MM.1S (cell line): ENCODE results near the gene TEX2.
"Not testable (repeated sequence)": the region's sequence is repeated elsewhere in the genome, so short reads cannot be mapped to it uniquely, and the experiment has no call there.

Source experiments
- DNase-seq: peaks from one replicate; pipeline ENCODE4 v3.0.0-alpha.2; 2015
- H2AFZ ChIP-seq: fragments of 300-600 bp; sonication (generic); 2 replicates; pipeline ENCODE4 v1.6.0; 2016; ENCODE audit warnings: antibody characterized with exemption, low read length
- H3F3A ChIP-seq: fragments of 300-600 bp; sonication (generic); 2 replicates; pipeline ENCODE4 v1.6.1; 2016; ENCODE audit warnings: mild to moderate bottlenecking, antibody characterized with exemption, low read length, moderate library complexity, mixed read lengths; ENCODE audit not compliant: insufficient read depth
- H3K27ac ChIP-seq: fragments of 300-600 bp; sonication (generic); 2 replicates; pipeline ENCODE4 v1.5.1; 2016; ENCODE audit warnings: mild to moderate bottlenecking, low read length
- H3K27me3 ChIP-seq: fragments of 300-600 bp; sonication (generic); replicated peaks from 2 replicates; pipeline ENCODE4 v1.6.0; 2016; ENCODE audit warnings: low read length; ENCODE audit not compliant: insufficient read depth
- H3K36me3 ChIP-seq: fragments of 300-600 bp; sonication (generic); replicated peaks from 2 replicates; pipeline ENCODE4 v1.6.1; 2016; ENCODE audit warnings: mild to moderate bottlenecking, low read length, mixed read lengths; ENCODE audit not compliant: insufficient read depth
- H3K4me1 ChIP-seq: fragments of 300-600 bp; sonication (generic); 2 replicates; pipeline ENCODE4 v1.6.1; 2016; ENCODE audit warnings: low read length, mixed read lengths
- H3K4me2 ChIP-seq: fragments of 300-600 bp; sonication (generic); 2 replicates; pipeline ENCODE4 v1.6.0; 2016; ENCODE audit warnings: low read depth, low read length
- H3K4me3 ChIP-seq: fragments of 300-600 bp; sonication (generic); 2 replicates; pipeline ENCODE4 v1.5.1; 2016; ENCODE audit warnings: low read length, mixed read lengths
- H3K79me2 ChIP-seq: fragments of 300-600 bp; sonication (generic); 2 replicates; pipeline ENCODE4 v1.6.1; 2016; ENCODE audit warnings: mixed run types, low read length, mixed read lengths
- H3K9ac ChIP-seq: fragments of 300-600 bp; sonication (generic); 2 replicates; pipeline ENCODE4 v1.6.1; 2016; ENCODE audit warnings: low read length, mixed read lengths
- H3K9me2 ChIP-seq: fragments of 300-600 bp; sonication (generic); replicated peaks from 2 replicates; pipeline ENCODE4 v1.6.1; 2016; ENCODE audit warnings: mild to moderate bottlenecking, low read length, mixed read lengths; ENCODE audit not compliant: insufficient read depth
- H3K9me3 ChIP-seq: fragments of 300-600 bp; sonication (generic); replicated peaks from 2 replicates; pipeline ENCODE4 v1.6.1; 2016; ENCODE audit warnings: mild to moderate bottlenecking, low read length, mixed read lengths; ENCODE audit not compliant: insufficient read depth
- H4K20me1 ChIP-seq: fragments of 300-600 bp; sonication (generic); 2 replicates; pipeline ENCODE4 v1.6.1; 2016; ENCODE audit warnings: mild to moderate bottlenecking, low read length, moderate library complexity, mixed read lengths; ENCODE audit not compliant: insufficient read depth
- EZH2 ChIP-seq: fragments of 300-600 bp; sonication (generic); optimal IDR thresholded peaks from 2 replicates; pipeline ENCODE3; 2017; ENCODE audit warnings: low read depth, mild to moderate bottlenecking, antibody characterized with exemption, low read length, mixed read lengths
- EZH2phosphoT487 ChIP-seq: fragments of 300-600 bp; sonication (generic); IDR thresholded peaks from 2 replicates; pipeline ENCODE4 v1.6.1; 2018; ENCODE audit warnings: antibody characterized with exemption, low read length
- TF ChIP-seq, protein P1 (sequence below): fragments of 300-600 bp; sonication (generic); IDR thresholded peaks from 2 replicates; pipeline ENCODE4 v1.5.1; 2016; ENCODE audit warnings: antibody characterized with exemption, low read length, mixed read lengths

Gene TEX2

DNA sequence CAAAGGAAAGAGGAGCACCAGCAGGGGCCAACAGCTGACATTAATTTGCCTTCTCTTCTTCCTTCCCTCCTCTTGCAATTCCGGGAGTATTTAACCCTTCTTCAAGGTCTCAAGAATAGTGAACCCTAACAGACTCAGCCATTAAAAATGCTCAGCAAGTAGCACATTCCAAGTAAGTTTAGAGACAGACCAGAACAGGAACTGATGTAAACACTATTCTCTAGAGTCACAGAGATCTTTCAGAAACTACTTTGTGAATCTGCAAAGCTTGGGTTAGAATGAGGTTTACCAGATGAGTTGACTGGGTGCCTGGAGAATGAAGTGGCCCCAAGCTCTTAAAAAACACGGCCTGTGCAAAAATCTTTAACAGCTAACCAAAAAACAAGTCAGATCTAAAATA is 50.9 kb downstream of the TEX2 start:
- H3K79me2 ChIP-seq: peaks cover 68% of the 10 kb centered on the region
- H4K20me1 ChIP-seq: no peaks in the 10 kb centered on the region; the same call in 1 of the 2 replicates
- no peak overlapping the region for H3K9ac ChIP-seq
- no peak overlapping the region for H2AFZ ChIP-seq
- no peaks in the 10 kb centered on the region for H3K27me3 ChIP-seq
- no peaks in the 10 kb centered on the region for H3K9me3 ChIP-seq
- H3F3A ChIP-seq: no peaks in the 10 kb centered on the region
- H3K9me2 ChIP-seq: no peaks in the 10 kb centered on the region
- no peaks in the 10 kb centered on the region; the same call in 1 of the 2 replicates for H3K4me1 ChIP-seq
- TF ChIP-seq EZH2 (no peak), EZH2phosphoT487 (no peak)
- TF ChIP-seq, protein P1, sequence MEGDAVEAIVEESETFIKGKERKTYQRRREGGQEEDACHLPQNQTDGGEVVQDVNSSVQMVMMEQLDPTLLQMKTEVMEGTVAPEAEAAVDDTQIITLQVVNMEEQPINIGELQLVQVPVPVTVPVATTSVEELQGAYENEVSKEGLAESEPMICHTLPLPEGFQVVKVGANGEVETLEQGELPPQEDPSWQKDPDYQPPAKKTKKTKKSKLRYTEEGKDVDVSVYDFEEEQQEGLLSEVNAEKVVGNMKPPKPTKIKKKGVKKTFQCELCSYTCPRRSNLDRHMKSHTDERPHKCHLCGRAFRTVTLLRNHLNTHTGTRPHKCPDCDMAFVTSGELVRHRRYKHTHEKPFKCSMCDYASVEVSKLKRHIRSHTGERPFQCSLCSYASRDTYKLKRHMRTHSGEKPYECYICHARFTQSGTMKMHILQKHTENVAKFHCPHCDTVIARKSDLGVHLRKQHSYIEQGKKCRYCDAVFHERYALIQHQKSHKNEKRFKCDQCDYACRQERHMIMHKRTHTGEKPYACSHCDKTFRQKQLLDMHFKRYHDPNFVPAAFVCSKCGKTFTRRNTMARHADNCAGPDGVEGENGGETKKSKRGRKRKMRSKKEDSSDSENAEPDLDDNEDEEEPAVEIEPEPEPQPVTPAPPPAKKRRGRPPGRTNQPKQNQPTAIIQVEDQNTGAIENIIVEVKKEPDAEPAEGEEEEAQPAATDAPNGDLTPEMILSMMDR: no peak
- no peak for DNase-seq
- no peak overlapping the region for H3K4me2 ChIP-seq
- no peak overlapping the region for H3K27ac ChIP-seq
- H3K36me3 ChIP-seq: no peaks in the 10 kb centered on the region
- H3K4me3 ChIP-seq: no peak overlapping the region

DNA sequence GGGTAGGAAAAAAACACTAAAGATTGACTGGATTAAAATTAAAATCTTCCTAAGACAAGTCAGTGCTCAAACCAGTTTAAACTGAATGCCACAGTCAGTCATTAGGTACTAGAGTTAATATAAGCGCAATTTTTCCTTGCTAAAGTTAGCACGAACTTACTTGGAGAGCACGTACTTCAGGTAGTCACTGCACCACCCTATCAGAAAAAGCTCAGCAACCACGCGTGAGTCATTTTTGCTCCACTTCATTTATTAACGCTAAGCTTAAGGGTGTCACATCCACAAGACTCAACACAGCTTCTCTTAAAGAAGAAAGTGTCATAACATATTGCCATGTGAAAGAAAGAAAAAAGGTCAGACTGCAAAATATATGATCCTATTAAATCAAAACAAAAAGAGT is 53.1 kb downstream of the TEX2 start:
- H3K27me3 ChIP-seq: no peaks in the 10 kb centered on the region
- H3K4me3 ChIP-seq: no peak overlapping the region
- TF ChIP-seq EZH2: no peak
- TF ChIP-seq, protein P1: no peak
- no peak for TF ChIP-seq EZH2phosphoT487
- no peaks in the 10 kb centered on the region for H3K9me2 ChIP-seq
- DNase-seq: no peak
- no peak overlapping the region for H3K4me2 ChIP-seq
- H3K9me3 ChIP-seq: no peaks in the 10 kb centered on the region
- H3K4me1 ChIP-seq: no peaks in the 10 kb centered on the region; the same call in 1 of the 2 replicates
- H4K20me1 ChIP-seq: no peaks in the 10 kb centered on the region
- no peak overlapping the region for H2AFZ ChIP-seq
- peaks cover 63% of the 10 kb centered on the region for H3K79me2 ChIP-seq
- H3K36me3 ChIP-seq: no peaks in the 10 kb centered on the region
- no peaks in the 10 kb centered on the region for H3F3A ChIP-seq
- no peak overlapping the region for H3K9ac ChIP-seq
- H3K27ac ChIP-seq: no peak overlapping the region

DNA sequence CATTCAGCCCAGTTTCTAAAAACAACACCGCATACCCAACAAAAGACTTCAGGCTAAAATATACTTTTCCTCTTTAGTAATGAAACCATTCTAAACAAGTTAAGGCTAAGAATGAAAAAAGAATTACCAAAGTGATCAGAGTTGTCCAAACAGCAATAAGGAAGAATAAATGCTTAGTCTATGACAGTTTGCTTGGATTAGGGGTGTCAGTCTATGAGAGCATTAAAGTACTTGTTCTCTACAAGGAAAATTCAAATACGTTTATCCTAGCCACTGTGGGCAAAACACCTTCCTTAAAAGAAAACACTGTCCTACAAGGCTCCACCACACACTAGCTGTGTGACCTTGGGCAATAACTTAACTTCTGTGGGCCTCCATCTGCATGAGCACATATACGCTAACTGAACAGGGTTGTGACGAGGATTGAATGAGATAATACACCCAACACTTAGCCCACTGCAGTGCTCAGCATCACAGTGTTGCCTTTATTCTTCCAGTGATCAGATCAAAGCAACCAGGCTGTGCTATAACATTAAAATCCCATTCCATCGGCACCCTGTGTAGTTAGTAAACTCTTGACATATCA is 53.6 kb downstream of the TEX2 start:
- H3K4me3 ChIP-seq: no peak overlapping the region
- TF ChIP-seq EZH2phosphoT487: no peak
- TF ChIP-seq, protein P1: no peak
- no peak for TF ChIP-seq EZH2
- H3K79me2 ChIP-seq: peaks cover 63% of the 10 kb centered on the region
- no peaks in the 10 kb centered on the region for H4K20me1 ChIP-seq
- no peaks in the 10 kb centered on the region for H3F3A ChIP-seq
- H3K27me3 ChIP-seq: no peaks in the 10 kb centered on the region
- no peak for DNase-seq
- H2AFZ ChIP-seq: no peak overlapping the region
- no peak overlapping the region for H3K4me2 ChIP-seq
- no peak overlapping the region for H3K9ac ChIP-seq
- H3K27ac ChIP-seq: no peak overlapping the region
- no peaks in the 10 kb centered on the region for H3K9me3 ChIP-seq
- H3K4me1 ChIP-seq: no peaks in the 10 kb centered on the region; the same call in 1 of the 2 replicates
- H3K9me2 ChIP-seq: no peaks in the 10 kb centered on the region
- H3K36me3 ChIP-seq: no peaks in the 10 kb centered on the region

DNA sequence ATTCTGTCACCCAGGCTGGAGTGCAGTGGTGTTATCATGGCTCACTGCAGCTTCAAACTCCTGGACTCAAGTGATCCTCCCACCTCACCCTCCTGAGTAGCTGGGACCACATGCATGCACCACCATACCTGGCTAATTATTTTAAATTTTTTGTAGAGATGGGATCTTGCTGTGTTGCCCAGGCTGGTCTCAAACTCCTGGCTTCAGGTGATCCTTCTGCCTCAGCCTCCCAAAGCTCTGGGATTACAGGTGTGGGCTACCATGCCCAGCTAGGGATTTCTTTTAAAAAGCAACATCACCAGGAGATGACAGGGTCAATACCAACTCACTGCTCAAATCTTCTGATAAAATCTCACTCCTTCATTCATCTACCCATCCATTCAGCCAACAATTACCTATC is 54.4 kb downstream of the TEX2 start:
- not testable (repeated sequence) for H3K9me2 ChIP-seq, H3K4me3 ChIP-seq, H3K4me1 ChIP-seq, H3F3A ChIP-seq, H3K27ac ChIP-seq, H3K27me3 ChIP-seq, H3K4me2 ChIP-seq, H3K9me3 ChIP-seq, H3K36me3 ChIP-seq, DNase-seq, H2AFZ ChIP-seq, H3K9ac ChIP-seq, H4K20me1 ChIP-seq
- H3K79me2 ChIP-seq: peaks cover 69% of the 10 kb centered on the region
